GM08714 (cell line): ENCODE data around the gene CAMK2N2.
"Not testable (repeated sequence)": the region's sequence is repeated elsewhere in the genome, so short reads cannot be mapped to it uniquely, and the experiment has no call there.

Source experiments
- H3K4me3 ChIP-seq: fragments of 200-500 bp; sonication (Bioruptor generic); 2 replicates; pipeline ENCODE4 v1.5.1; 2014; ENCODE audit warnings: mild to moderate bottlenecking, low read length, inconsistent platforms
- ZNF274 ChIP-seq: IDR thresholded peaks from 2 replicates; pipeline ENCODE4 v1.6.1; 2012; ENCODE audit warnings: mild to moderate bottlenecking, low read depth, low read length

Gene CAMK2N2

GRCh38 chr3:184289426-184289938 lies 28.1 kb upstream of the CAMK2N2 start:
- no peak overlapping the region for H3K4me3 ChIP-seq
- TF ChIP-seq ZNF274, result no peak

GRCh38 chr3:184284696-184285095 lies 23.3 kb upstream of the CAMK2N2 start:
- no peak for TF ChIP-seq ZNF274
- H3K4me3 ChIP-seq, result no peak overlapping the region

- TF ChIP-seq ZNF274, result no peak
- no peak overlapping the region for H3K4me3 ChIP-seq
Measured at GRCh38 chr3:184283681-184284080, 22.3 kb upstream of the CAMK2N2 start.

GRCh38 chr3:184282941-184283340 lies 21.6 kb upstream of the CAMK2N2 start:
- H3K4me3 ChIP-seq, result no peak overlapping the region
- TF ChIP-seq ZNF274, result no peak

- no peak overlapping the region for H3K4me3 ChIP-seq
- TF ChIP-seq ZNF274, result no peak
Measured at GRCh38 chr3:184277366-184277765, 16.0 kb upstream of the CAMK2N2 start.

- no peak within 1 kb of the TSS for H3K4me3 ChIP-seq
- no peak for TF ChIP-seq ZNF274
Measured at GRCh38 chr3:184275961-184276910, 14.9 kb upstream of the CAMK2N2 start, which contains the start of gene ECE2. Gene ECE2 (plus strand): TSS chr3:184276022. CDS start chr3:184276154, 132 bp downstream.

- no peak overlapping the region for H3K4me3 ChIP-seq
- no peak for TF ChIP-seq ZNF274
Measured at GRCh38 chr3:184275381-184275701, 14.0 kb upstream of the CAMK2N2 start.

GRCh38 chr3:184272269-184272668 lies 10.9 kb upstream of the CAMK2N2 start:
- no peak for TF ChIP-seq ZNF274
- H3K4me3 ChIP-seq, result no peak overlapping the region

GRCh38 chr3:184267249-184267648 lies 5.9 kb upstream of the CAMK2N2 start:
- not testable (repeated sequence) for H3K4me3 ChIP-seq

GRCh38 chr3:184262764-184263179 lies 1.4 kb upstream of the CAMK2N2 start:
- H3K4me3 ChIP-seq, result no peak overlapping the region

GRCh38 chr3:184261854-184262763 lies 756 bp upstream of the CAMK2N2 start:
- no peak for TF ChIP-seq ZNF274
- H3K4me3 ChIP-seq, result peak overlapping the region; percentile 49; the same call in 1 of the 2 replicates

More at GRCh38 chr3:184262764-184263179, 1.4 kb upstream of the CAMK2N2 start:
- TF ChIP-seq ZNF274, result no peak

- no peak for TF ChIP-seq ZNF274
- H3K4me3 ChIP-seq, result peak overlapping the region; percentile 16; the same call in 1 of the 2 replicates
Measured at GRCh38 chr3:184260724-184261269, 556 bp downstream of the CAMK2N2 start.

- TF ChIP-seq ZNF274, result no peak
- no peak overlapping the region for H3K4me3 ChIP-seq
Measured at GRCh38 chr3:184259878-184260723, 1.3 kb downstream of the CAMK2N2 start.
